GM12875 (cell line): ENCODE measurements around the gene NHS.

Experiments
- H3K4me3 ChIP-seq: one replicate; pipeline ENCODE4 v1.5.1; 2011; ENCODE audit warnings: low read depth, low read length, control low read depth
- TF ChIP-seq, protein P1 (sequence below): IDR thresholded peaks from 2 replicates; pipeline ENCODE4 v1.5.1; 2011; ENCODE audit warnings: low read depth, mild to moderate bottlenecking, control low read depth, inconsistent platforms, low read length, moderate library complexity, borderline replicate concordance; ENCODE audit not compliant: insufficient read depth

The NHS gene

DNA sequence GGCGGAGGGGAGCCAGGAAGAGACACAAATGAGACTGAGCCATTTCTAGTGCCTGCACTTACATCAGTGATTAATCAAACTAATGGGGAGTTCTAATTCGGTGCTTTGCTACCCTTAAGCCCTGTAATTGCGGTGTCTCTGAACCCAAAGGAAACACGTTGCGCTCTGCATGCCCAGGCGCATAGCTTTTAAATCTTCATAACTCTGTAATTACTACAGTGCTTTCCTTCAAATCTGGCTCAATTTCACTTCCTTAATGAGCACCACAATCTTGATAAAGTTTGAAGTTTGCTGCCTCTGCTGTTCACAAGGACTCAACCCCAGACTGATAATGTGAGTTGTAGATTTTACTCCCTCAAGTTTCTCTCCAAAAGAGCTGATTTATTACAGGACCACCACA is 5.7 kb upstream of the NHS start:
- no peak overlapping the region for H3K4me3 ChIP-seq

DNA sequence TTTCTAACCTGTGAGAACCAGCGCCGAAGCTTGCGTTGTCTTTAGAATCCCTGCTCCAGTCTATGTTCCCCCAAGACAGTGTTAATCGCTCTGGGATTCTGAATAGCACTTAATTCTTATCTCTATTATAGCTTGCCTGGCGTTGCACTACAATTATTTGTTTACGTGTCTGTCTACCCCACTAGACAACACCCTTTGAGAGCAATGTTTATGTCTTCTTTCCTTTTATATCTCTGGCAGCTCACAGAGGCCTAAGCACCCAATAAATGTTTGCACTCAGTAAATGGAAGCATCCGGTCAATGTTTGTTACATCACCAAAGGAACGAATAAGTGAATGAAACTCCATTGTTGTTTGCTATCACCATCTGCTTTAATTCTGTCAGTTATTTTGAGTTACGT is 4.8 kb upstream of the NHS start:
- H3K4me3 ChIP-seq, result no peak overlapping the region
- TF ChIP-seq, protein P1, sequence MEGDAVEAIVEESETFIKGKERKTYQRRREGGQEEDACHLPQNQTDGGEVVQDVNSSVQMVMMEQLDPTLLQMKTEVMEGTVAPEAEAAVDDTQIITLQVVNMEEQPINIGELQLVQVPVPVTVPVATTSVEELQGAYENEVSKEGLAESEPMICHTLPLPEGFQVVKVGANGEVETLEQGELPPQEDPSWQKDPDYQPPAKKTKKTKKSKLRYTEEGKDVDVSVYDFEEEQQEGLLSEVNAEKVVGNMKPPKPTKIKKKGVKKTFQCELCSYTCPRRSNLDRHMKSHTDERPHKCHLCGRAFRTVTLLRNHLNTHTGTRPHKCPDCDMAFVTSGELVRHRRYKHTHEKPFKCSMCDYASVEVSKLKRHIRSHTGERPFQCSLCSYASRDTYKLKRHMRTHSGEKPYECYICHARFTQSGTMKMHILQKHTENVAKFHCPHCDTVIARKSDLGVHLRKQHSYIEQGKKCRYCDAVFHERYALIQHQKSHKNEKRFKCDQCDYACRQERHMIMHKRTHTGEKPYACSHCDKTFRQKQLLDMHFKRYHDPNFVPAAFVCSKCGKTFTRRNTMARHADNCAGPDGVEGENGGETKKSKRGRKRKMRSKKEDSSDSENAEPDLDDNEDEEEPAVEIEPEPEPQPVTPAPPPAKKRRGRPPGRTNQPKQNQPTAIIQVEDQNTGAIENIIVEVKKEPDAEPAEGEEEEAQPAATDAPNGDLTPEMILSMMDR, result no peak

More for the DNA sequence above, 5.7 kb upstream of the NHS start:
- TF ChIP-seq, protein P1, result no peak

DNA sequence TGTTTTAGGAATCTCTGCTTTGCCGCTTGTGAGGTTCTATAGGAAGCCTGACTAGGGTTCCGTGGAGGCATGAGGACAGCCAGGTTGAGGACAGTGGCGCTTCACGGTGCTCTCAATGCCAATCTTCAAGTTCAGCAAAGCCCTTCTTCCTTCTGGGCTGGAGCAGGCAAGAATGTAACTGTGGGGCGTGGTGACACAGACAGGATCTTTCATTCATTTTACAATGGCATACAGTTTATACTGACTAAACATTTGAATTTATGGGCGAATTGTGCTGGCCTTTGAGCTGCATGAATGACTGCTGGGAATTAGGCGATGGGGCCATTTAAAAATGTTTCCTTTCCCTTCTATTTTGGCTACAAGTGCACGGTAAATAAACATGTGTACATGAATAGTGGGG is 2.9 kb upstream of the NHS start:
- TF ChIP-seq, protein P1, result no peak
- H3K4me3 ChIP-seq, result no peak overlapping the region

DNA sequence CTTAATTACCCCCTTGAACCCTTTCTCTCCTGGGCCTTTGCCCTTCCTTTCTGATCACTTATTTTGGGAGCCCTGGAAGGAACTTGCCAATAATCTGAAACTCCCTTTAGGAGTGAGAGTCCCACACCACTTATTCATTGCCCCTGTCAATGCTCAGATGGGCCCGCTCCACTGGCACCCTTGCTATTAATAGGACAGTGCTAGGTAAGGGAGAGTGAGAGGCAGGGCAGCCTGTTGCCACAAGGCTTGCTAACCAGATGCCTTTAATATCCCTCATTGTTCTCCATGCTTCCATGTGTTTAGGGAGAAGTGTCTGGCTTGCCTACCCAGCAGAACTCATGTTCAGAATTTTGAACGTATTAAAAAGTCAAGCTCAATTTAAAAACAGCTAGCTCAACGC is 1.7 kb upstream of the NHS start:
- TF ChIP-seq, protein P1, result no peak
- no peak overlapping the region for H3K4me3 ChIP-seq

DNA sequence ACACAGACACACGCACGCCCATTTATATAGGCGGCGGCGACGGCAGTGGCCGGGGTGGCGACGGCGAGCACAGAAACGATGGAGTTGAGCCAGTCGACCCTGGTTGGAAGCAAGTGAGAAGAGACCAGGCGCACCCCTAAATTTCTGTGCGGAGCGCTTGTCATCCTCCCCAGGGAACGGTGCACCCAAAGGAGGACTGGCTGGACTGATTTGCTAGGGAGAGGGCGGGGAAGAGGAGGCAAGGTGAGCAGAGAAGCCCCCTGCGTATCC is 302 bp downstream of the NHS start:
- H3K4me3 ChIP-seq, result no peak overlapping the region
- TF ChIP-seq, protein P1, result no peak

DNA sequence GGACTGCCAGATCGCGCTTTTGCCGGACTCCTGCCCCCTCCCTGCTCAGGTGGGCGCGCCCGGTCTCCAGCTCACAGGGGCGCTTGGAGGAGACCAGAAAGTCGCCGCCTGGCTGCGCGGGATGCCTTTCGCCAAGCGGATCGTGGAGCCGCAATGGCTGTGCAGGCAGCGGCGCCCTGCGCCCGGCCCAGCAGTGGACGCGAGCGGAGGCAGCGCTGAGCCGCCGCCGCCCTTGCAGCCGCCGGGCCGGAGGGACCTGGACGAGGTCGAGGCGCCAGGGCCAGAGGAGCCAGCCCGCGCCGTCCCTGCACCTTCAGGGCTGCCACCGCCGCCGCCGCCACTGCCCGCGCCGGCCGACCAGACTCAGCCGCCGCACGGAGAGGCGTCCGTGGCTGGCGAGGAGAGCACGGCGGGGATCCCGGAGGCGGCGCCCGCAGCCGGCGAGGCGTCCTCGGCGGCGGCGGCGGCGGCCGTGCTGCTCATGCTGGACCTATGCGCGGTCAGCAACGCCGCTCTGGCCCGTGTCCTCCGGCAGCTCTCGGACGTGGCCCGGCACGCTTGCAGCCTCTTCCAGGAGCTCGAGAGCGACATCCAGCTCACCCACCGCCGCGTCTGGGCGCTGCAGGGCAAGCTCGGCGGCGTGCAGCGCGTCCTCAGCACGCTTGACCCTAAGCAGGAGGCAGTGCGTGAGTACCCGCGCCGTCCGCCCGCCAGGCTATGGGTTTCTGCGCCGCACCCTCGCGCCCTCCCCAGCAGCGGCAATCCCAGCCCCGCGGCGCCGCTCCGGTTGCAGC is 834 bp downstream of the NHS start:
- H3K4me3 ChIP-seq, result no peak overlapping the region
- TF ChIP-seq, protein P1, result no peak

DNA sequence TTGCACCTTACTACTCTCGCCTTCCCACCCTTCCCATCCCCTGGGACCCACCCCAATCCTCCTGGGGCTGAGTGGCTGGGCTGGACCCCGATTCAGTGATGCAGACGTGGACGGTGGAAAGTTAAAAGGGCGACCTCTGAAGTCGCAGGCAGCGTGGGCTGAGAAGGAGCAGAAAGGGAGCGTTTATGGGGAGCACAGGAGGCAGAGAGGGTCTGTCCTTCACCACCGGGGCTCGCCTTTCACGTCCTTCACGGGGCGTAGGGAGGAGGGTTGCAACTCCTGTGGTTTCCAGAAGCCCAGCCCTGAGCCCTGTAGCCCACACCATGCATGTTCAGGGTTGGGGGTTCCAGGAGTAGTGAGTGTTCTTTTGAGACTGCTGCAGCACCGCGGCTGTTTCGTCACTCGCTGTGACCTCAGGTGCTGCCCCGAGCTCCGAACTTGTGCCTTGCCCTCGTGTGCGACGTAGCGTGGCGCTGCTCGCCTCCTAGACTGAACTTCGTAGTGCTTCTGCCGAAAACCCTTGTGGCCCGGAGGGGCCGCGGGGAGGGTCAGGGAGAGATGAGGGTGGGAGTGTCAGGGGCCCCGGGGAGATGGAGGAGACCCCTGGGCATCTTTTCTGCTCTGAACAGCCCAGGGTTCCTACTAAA is 1.6 kb downstream of the NHS start:
- TF ChIP-seq, protein P1, result no peak
- H3K4me3 ChIP-seq, result no peak overlapping the region
